IMR-90 (cell line): ENCODE results near the gene RFC2. TPM values are rescaled to one million over a fixed set of nuclear protein-coding genes. Genes with fewer than 3 reads are reported as not detected.

Experiments used
- ATAC-seq: fragments of 200-7000 bp; cut with Tn5 transposase; 2 replicates; pipeline ENCODE4 v1.9.1; 2020; ENCODE audit warnings: low read depth, mild to moderate bottlenecking, moderate library complexity
- BruUV-seq: library from RNA; stranded (reverse); fragments of 400-500 nt; replicated peaks from 2 replicates; lab custom pipeline; 2021; lab: Mats Ljungman, UMichigan
- CTCF ChIA-PET: fragments of 300-600 bp; formaldehyde crosslinking; extraction: SDS; loops from one replicate; lab custom pipeline; 2021; ENCODE audit warnings: antibody characterized with exemption; lab: Yijun Ruan, JAX
- POLR2A ChIA-PET: fragments of 300-600 bp; sonication (Branson Sonifier 250); formaldehyde crosslinking; loops from one replicate; lab custom pipeline; 2022; ENCODE audit warnings: antibody characterized with exemption; ENCODE audit not compliant: unreplicated experiment; lab: Charles Lee
- DNase-seq: peaks from one replicate; pipeline ENCODE4 v3.0.0; 2013
- H2AFZ ChIP-seq: replicated peaks from 2 replicates; pipeline ENCODE3; 2013; ENCODE audit warnings: low read length, mild to moderate bottlenecking; ENCODE audit not compliant: poor library complexity
- H2AK5ac ChIP-seq: 2 replicates; pipeline ENCODE4 v1.6.1; 2013; ENCODE audit warnings: low read depth, low read length, inconsistent platforms
- H2AK9ac ChIP-seq: replicated peaks from 2 replicates; pipeline ENCODE3; 2013; ENCODE audit warnings: mild to moderate bottlenecking, low read depth, low read length, moderate library complexity; ENCODE audit not compliant: poor library complexity
- H2BK120ac ChIP-seq: 2 replicates; pipeline ENCODE4 v1.6.1; 2013; ENCODE audit warnings: low read depth, low read length, inconsistent platforms
- H2BK15ac ChIP-seq: 3 replicates; pipeline ENCODE4 v1.6.1; 2013; ENCODE audit warnings: low read depth, low read length, inconsistent platforms
- H2BK20ac ChIP-seq: 2 replicates; pipeline ENCODE4 v1.6.1; 2013; ENCODE audit warnings: low read depth, mild to moderate bottlenecking, inconsistent platforms, low read length, moderate library complexity
- H2BK5ac ChIP-seq: 2 replicates; pipeline ENCODE4 v1.6.1; 2013; ENCODE audit warnings: mild to moderate bottlenecking, low read depth, low read length, inconsistent platforms; ENCODE audit not compliant: poor library complexity, severe bottlenecking
- H3K14ac ChIP-seq: replicated peaks from 2 replicates; pipeline ENCODE4 v1.6.1; 2013; ENCODE audit warnings: low read depth, low read length, inconsistent platforms
- H3K18ac ChIP-seq: 2 replicates; pipeline ENCODE4 v1.6.1; 2013; ENCODE audit warnings: low read depth, low read length, control low read depth
- H3K23ac ChIP-seq: 2 replicates; pipeline ENCODE4 v1.6.1; 2013; ENCODE audit warnings: low read depth, low read length, inconsistent platforms
- H3K27ac ChIP-seq: 2 replicates; pipeline ENCODE4 v1.5.1; 2013; ENCODE audit warnings: mild to moderate bottlenecking, control low read depth, low read length; ENCODE audit not compliant: insufficient read depth
- H3K27me3 ChIP-seq: 2 replicates; pipeline ENCODE4 v1.6.1; 2013; ENCODE audit warnings: low read length; ENCODE audit not compliant: control insufficient read depth, insufficient read depth
- H3K36me3 ChIP-seq: 2 replicates; pipeline ENCODE4 v1.6.1; 2013; ENCODE audit warnings: low read length, mixed read lengths; ENCODE audit not compliant: control insufficient read depth, insufficient read depth
- H3K4ac ChIP-seq: 2 replicates; pipeline ENCODE4 v1.6.1; 2013; ENCODE audit warnings: low read depth, low read length, inconsistent platforms
- H3K4me1 ChIP-seq: 2 replicates; pipeline ENCODE4 v1.6.1; 2013; ENCODE audit warnings: low read length, mixed read lengths; ENCODE audit not compliant: control insufficient read depth, insufficient read depth
- H3K4me2 ChIP-seq: 2 replicates; pipeline ENCODE4 v1.6.1; 2013; ENCODE audit warnings: low read depth, mild to moderate bottlenecking, control low read depth, low read length, moderate library complexity
- H3K4me3 ChIP-seq: 2 replicates; pipeline ENCODE4 v1.5.1; 2013; ENCODE audit warnings: low read depth, mild to moderate bottlenecking, control low read depth, low read length, moderate library complexity; ENCODE audit not compliant: insufficient read depth
- H3K56ac ChIP-seq: 2 replicates; pipeline ENCODE4 v1.6.1; 2013; ENCODE audit warnings: low read length, inconsistent platforms; ENCODE audit not compliant: insufficient read depth; ENCODE audit errors: extremely low read depth
- H3K79me1 ChIP-seq, 2 experiments: 2 replicates each; pipeline ENCODE4 v1.6.1; 2013; ENCODE audit warnings: low read length in 2 of 2, inconsistent platforms in 1 of 2, low read depth in 1 of 2
- H3K9ac ChIP-seq: 2 replicates; pipeline ENCODE4 v1.6.1; 2013; ENCODE audit warnings: low read depth, low read length, control low read depth
- H3K9me1 ChIP-seq: 2 replicates; pipeline ENCODE4 v1.6.1; 2013; ENCODE audit warnings: low read length, inconsistent platforms; ENCODE audit not compliant: insufficient read depth
- H3K9me3 ChIP-seq: 2 replicates; pipeline ENCODE4 v1.6.1; 2013; ENCODE audit warnings: low read length; ENCODE audit not compliant: control insufficient read depth, insufficient read depth
- H4K20me1 ChIP-seq: 2 replicates; pipeline ENCODE4 v1.6.1; 2013; ENCODE audit warnings: low read length, inconsistent platforms; ENCODE audit not compliant: insufficient read depth
- H4K5ac ChIP-seq: 2 replicates; pipeline ENCODE4 v1.6.1; 2013; ENCODE audit warnings: mild to moderate bottlenecking, low read depth, low read length, control low read depth
- H4K8ac ChIP-seq, 2 experiments: 2 replicates each; pipeline ENCODE4 v1.6.1; 2013; ENCODE audit warnings: low read depth in 2 of 2, low read length in 2 of 2, control low read depth in 1 of 2, inconsistent platforms in 1 of 2
- H4K91ac ChIP-seq: 2 replicates; pipeline ENCODE4 v1.6.1; 2013; ENCODE audit warnings: low read depth, low read length, inconsistent platforms; ENCODE audit not compliant: insufficient read depth
- CEBPB ChIP-seq: IDR thresholded peaks from 2 replicates; pipeline ENCODE4 v1.6.1; 2012; ENCODE audit warnings: low read depth, low read length, improper control_type of control experiment
- MAZ ChIP-seq: IDR thresholded peaks from 2 replicates; pipeline ENCODE4 v1.6.1; 2012; ENCODE audit warnings: low read depth, mild to moderate bottlenecking, low read length, improper control_type of control experiment, moderate library complexity, borderline replicate concordance
- WGBS, 2 experiments: methylation state at CpG; one replicate each; pipeline versions ENCODE4 v1.1.5 to v1.1.7; 2013; ENCODE audit warnings: missing lambda C conversion rate in 2 of 2; ENCODE audit not compliant: insufficient read length in 1 of 2; ENCODE audit errors: extremely low coverage in 2 of 2; 5-methylcytosine and 5-hydroxymethylcytosine counted together
- dilution Hi-C: fragments of 300-500 bp; cut with HindIII; formaldehyde crosslinking; loops from one replicate; pipeline ENCODE4 v1.14.3; 2018; ENCODE audit warnings: low sequenced_read_pairs; ENCODE audit not compliant: unreplicated experiment
- in situ Hi-C: fragments of 300-500 bp; cut with MboI; formaldehyde crosslinking; loops from 3 replicates; pipeline ENCODE4 v1.14.3; 2019; ENCODE audit warnings: low sequenced_read_pairs, inconsistent platforms, mixed read lengths
- intact Hi-C: fragments of 100-400 bp; cut with micrococcal nuclease; formaldehyde crosslinking; loops from 2 replicates; pipeline ENCODE4 v1.10.0; 2022
- polyA plus RNA-seq, 3 experiments: library from polyadenylated mRNA; depleted of rRNA; stranded (reverse); fragments of >200 nt; gene quantifications; 2 replicates each; pipeline ENCODE4 v1.2.3, GENCODE V29; 2012; ENCODE audit warnings: low replicate concordance in 1 of 3
- total RNA-seq: library from RNA; depleted of rRNA; stranded (reverse); fragments of >200 nt; gene quantifications from 2 replicates; pipeline ENCODE4 v1.2.3, GENCODE V29; 2012

The RFC2 gene
- total and polyA plus RNA-seq, 2 of the 4 experiments (the other 2 are of a cell fraction), result 25.2 to 37.8 TPM

GRCh38 chr7:74216361-74216761 is 37.8 kb downstream of the RFC2 start:
- H3K9me3 ChIP-seq, result peaks cover 5% of the 10 kb centered on the region
- no peak overlapping the region for H3K56ac ChIP-seq
- no peaks in the 10 kb centered on the region; the same call in 1 of the 2 replicates for H3K27me3 ChIP-seq
- no peak overlapping the region for H2AK9ac ChIP-seq
- CTCF ChIA-PET, result no interaction called here
- no peak overlapping the region for H3K14ac ChIP-seq
- no peak overlapping the region for H4K8ac ChIP-seq
- H3K9me1 ChIP-seq, result no peaks in the 10 kb centered on the region
- H3K36me3 ChIP-seq, result no peaks in the 10 kb centered on the region
- no peak overlapping the region for H4K5ac ChIP-seq
- no peak overlapping the region for H3K4me3 ChIP-seq
- H4K91ac ChIP-seq, result no peak overlapping the region
- H3K4me2 ChIP-seq, result no peak overlapping the region
- in situ Hi-C loops (loop anchor here (25.0 kb wide), 1 partner anchor 346 kb away; no protein-coding TSS in a partner anchor), intact Hi-C loops (no loop called here), dilution Hi-C loops (no loop called here)
- H2BK20ac ChIP-seq, result no peak overlapping the region
- no peaks in the 10 kb centered on the region for H4K20me1 ChIP-seq
- no peak overlapping the region for H2BK15ac ChIP-seq
- DNase-seq, result no peak
- H3K4me1 ChIP-seq, result no peaks in the 10 kb centered on the region
- WGBS, 2 experiments, result 65% methylated on average over 7 of the region's 8 CpGs; no CpG with 5 or more reads in 1 of the 2 experiments
- H2AK5ac ChIP-seq, result no peak overlapping the region
- no peaks in the 10 kb centered on the region for H3K79me1 ChIP-seq
- no peak overlapping the region for H3K9ac ChIP-seq
- H2AFZ ChIP-seq, result no peak overlapping the region
- POLR2A ChIA-PET, result interaction anchor here (0.5 kb wide), 1 partner anchor 138 kb away, joined by 5 read pairs; no protein-coding TSS in a partner anchor
- no peak overlapping the region for H3K18ac ChIP-seq
- TF ChIP-seq CEBPB (peak; percentile 64), MAZ (no peak)
- no peak overlapping the region for H3K4ac ChIP-seq
- no peak for ATAC-seq
- H3K23ac ChIP-seq, result no peak overlapping the region
- no peak overlapping the region for H3K27ac ChIP-seq
- H2BK5ac ChIP-seq, result no peak overlapping the region
- no peak overlapping the region for H2BK120ac ChIP-seq
- no TSS peak for BruUV-seq
